Astrocyte of the spinal cord (primary cell): ENCODE results near the gene RPS15.

Experiments used
- DNase-seq: peaks from one replicate; pipeline ENCODE4 v3.0.0; 2011; ENCODE audit warnings: low read depth, low spot score
- H3K4me3 ChIP-seq: 2 replicates; pipeline ENCODE4 v1.5.1; 2011; ENCODE audit warnings: low read depth, mild to moderate bottlenecking, low read length, moderate library complexity
- CTCF ChIP-seq: IDR thresholded peaks from 2 replicates; pipeline ENCODE4 v1.5.1; 2012; ENCODE audit warnings: low read depth, mild to moderate bottlenecking, low read length, inconsistent platforms
- in situ Hi-C: cut with HindIII; loops from 2 replicates; pipeline ENCODE4 v1.10.0; 2017; ENCODE audit warnings: low sequenced_read_pairs

The RPS15 gene

DNA sequence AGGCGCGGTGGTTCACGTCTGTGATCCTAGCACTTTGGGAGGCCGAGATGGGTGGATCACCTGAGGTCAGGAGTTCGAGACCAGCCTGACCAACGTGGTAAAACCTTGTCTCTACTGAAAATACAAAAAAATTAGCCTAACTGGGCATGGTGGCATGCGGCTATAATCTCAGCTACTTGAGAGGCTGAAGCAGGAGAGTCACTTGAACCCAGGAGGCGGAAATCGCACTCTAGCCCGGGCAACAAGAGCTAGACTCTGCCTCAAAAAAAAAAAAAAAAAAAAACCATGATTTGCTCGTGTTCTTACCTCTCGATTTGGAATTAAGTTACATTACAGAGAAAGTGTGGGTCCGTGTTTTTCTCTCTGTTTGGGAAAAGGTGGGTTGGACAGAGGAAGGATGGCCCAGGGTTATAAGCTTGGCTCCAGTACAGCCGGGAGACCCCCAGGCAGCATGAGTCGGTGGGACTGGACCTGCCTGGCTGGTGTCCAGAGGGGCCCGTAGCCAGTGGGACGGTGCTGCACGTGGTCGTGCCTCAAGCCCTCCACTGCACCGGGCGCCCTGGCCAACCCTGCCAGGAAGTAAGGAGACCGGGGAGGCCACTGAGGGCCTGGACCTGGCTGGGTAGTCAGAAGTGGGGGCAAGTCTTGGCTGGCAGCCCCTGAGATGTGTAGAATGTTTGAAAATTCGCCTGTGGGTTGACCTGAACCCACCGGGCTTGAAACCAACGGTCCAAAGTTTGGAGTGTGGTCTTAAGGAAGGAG, 3.7 kb downstream of the RPS15 start:
- in situ Hi-C loops, result no loop called here
- no peak for DNase-seq
- no peak for TF ChIP-seq CTCF
- no peak overlapping the region for H3K4me3 ChIP-seq

DNA sequence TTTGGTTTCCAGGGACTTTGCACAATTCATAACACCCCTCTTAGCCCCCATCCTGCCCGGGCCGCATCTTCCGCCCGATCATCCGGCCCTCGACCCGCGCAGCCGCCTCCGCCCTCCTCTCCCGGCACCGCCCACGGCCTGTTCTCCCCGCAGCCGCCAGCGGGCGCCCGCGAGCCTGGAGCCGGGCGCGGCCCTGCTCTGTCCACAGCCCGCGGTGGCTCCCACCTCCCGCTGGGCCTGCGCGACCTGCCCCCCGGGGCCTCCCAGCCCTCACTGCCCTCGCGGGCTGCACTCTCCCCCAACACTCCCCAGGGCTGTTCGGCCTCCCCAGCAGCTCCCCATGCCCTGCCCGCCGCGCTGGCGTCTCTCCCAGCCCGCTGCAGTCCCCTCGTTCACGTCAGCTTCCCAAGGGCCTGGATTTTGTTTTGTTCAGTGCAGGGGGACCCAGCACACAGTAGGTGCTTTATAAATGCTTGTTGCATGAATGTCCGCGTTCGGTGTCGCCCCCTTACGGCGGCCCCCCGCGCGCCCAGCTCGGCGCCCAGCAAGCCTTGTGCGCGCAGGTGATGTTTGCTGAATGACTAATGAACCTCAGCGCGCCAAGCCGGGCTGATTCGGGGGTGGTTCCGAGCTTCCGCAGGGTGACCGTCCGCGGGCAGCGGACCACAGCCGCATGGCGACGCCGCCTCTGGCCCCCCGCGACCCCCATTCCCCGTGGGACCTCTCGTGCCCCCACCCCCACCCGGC, 7.2 kb downstream of the RPS15 start:
- H3K4me3 ChIP-seq, result peak overlapping the region; percentile 29
- peak; percentile 70 for TF ChIP-seq CTCF
- in situ Hi-C loops, result no loop called here
- peak; percentile 45 for DNase-seq

- no peak for TF ChIP-seq CTCF
- in situ Hi-C loops, result no loop called here
- no peak for DNase-seq
- H3K4me3 ChIP-seq, result peak overlapping the region; percentile 29
These were observed 7.9 kb downstream of the RPS15 start for GRCh38 chr19:1445932-1446712.

- TF ChIP-seq CTCF, result no peak
- DNase-seq, result no peak
- in situ Hi-C loops, result no loop called here
- no peak overlapping the region for H3K4me3 ChIP-seq
These were observed 8.7 kb downstream of the RPS15 start for GRCh38 chr19:1446713-1447481.

DNA sequence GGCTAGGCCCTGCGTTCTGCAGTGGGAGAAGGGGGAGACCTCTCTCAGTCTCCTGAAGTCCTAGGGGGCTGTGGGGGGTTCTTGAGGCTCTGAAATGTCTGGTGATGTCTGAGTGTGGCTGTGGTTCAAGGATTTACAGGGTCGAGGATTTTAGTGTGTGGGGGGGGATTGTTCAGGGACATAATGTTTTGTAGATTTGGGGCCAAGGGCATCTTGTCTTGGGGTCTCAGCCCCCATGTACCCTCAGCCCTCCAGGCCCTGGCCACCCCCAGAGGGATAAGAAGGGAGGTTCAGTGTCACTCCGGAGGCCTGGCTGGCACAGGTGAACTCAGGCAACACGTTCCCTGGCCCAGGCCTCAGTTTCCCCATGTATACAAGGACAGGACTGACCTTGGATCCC, 9.3 kb downstream of the RPS15 start:
- in situ Hi-C loops, result no loop called here
- DNase-seq, result no peak
- H3K4me3 ChIP-seq, result no peak overlapping the region
- TF ChIP-seq CTCF, result no peak

DNA sequence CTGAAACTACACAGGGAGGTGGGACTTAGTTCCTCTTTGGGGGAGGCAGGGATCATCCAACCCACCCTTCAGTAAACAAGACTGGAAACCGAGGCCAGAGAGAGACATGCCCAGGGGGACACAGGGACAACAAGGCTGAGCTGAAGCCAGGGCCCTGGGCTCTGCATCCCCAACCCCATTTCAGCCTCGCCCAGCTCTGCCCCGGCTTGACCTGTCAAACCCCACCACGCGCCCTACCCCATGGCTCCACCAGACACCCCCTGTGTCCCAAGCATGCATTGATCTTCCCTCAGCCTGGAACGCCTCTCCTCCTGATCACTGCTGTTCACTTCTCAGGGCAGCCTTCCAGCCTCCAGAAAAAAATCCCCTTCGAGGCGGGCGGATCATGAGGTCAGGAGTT, 9.7 kb downstream of the RPS15 start:
- H3K4me3 ChIP-seq, result no peak overlapping the region
- no peak for TF ChIP-seq CTCF
- in situ Hi-C loops, result no loop called here
- no peak for DNase-seq
